ENCODE measurements around the gene TMEM108. TPM values are rescaled to one million over a fixed set of nuclear protein-coding genes. Genes with fewer than 3 reads are reported as not detected.

Gene TMEM108
- total and polyA plus RNA-seq, 2 experiments from 2014 or later: 7.4 to 15.3 TPM

GRCh38 chr3:133162265-133162664 is 124.1 kb downstream of the TMEM108 start (continued):
- TF ChIP-seq, protein P1, sequence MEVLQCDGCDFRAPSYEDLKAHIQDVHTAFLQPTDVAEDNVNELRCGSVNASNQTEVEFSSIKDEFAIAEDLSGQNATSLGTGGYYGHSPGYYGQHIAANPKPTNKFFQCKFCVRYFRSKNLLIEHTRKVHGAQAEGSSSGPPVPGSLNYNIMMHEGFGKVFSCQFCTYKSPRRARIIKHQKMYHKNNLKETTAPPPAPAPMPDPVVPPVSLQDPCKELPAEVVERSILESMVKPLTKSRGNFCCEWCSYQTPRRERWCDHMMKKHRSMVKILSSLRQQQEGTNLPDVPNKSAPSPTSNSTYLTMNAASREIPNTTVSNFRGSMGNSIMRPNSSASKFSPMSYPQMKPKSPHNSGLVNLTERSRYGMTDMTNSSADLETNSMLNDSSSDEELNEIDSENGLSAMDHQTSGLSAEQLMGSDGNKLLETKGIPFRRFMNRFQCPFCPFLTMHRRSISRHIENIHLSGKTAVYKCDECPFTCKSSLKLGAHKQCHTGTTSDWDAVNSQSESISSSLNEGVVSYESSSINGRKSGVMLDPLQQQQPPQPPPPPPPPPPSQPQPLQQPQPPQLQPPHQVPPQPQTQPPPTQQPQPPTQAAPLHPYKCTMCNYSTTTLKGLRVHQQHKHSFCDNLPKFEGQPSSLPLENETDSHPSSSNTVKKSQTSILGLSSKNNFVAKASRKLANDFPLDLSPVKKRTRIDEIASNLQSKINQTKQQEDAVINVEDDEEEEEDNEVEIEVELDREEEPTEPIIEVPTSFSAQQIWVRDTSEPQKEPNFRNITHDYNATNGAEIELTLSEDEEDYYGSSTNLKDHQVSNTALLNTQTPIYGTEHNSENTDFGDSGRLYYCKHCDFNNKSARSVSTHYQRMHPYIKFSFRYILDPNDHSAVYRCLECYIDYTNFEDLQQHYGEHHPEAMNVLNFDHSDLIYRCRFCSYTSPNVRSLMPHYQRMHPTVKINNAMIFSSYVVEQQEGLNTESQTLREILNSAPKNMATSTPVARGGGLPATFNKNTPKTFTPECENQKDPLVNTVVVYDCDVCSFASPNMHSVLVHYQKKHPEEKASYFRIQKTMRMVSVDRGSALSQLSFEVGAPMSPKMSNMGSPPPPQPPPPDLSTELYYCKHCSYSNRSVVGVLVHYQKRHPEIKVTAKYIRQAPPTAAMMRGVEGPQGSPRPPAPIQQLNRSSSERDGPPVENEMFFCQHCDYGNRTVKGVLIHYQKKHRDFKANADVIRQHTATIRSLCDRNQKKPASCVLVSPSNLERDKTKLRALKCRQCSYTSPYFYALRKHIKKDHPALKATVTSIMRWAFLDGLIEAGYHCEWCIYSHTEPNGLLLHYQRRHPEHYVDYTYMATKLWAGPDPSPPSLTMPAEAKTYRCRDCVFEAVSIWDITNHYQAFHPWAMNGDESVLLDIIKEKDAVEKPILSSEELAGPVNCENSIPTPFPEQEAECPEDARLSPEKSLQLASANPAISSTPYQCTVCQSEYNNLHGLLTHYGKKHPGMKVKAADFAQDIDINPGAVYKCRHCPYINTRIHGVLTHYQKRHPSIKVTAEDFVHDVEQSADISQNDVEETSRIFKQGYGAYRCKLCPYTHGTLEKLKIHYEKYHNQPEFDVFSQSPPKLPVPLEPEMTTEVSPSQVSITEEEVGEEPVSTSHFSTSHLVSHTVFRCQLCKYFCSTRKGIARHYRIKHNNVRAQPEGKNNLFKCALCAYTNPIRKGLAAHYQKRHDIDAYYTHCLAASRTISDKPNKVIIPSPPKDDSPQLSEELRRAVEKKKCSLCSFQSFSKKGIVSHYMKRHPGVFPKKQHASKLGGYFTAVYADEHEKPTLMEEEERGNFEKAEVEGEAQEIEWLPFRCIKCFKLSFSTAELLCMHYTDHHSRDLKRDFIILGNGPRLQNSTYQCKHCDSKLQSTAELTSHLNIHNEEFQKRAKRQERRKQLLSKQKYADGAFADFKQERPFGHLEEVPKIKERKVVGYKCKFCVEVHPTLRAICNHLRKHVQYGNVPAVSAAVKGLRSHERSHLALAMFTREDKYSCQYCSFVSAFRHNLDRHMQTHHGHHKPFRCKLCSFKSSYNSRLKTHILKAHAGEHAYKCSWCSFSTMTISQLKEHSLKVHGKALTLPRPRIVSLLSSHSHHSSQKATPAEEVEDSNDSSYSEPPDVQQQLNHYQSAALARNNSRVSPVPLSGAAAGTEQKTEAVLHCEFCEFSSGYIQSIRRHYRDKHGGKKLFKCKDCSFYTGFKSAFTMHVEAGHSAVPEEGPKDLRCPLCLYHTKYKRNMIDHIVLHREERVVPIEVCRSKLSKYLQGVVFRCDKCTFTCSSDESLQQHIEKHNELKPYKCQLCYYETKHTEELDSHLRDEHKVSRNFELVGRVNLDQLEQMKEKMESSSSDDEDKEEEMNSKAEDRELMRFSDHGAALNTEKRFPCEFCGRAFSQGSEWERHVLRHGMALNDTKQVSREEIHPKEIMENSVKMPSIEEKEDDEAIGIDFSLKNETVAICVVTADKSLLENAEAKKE (CRISPR knock-in tag; IDR thresholded peaks at IDR 0.05): no peak

GRCh38 chr3:133162670-133163305 is 124.6 kb downstream of the TMEM108 start:
- Mint-ChIP-seq H3K27me3 (ENCODE audit: insufficient read depth, low read depth, poor library complexity) (peaks cover 1% of the 10 kb centered on the region), H3K36me3 (ENCODE audit: low read depth) (peaks cover 20% of the 10 kb centered on the region), H3K9me3 (peaks cover 20% of the 10 kb centered on the region), H3K4me1 (no peaks in the 10 kb centered on the region; the same call in 2 of the 3 replicates), H3K4me3 (no peak overlapping the region), H3K27ac (no peak overlapping the region)
- Histone ChIP-seq H3F3A (replicated peaks; ENCODE audit: low read depth) (no peaks in the 10 kb centered on the region), H3K9me2 (ENCODE audit: insufficient read depth) (no peaks in the 10 kb centered on the region), H3K27ac (ENCODE audit: low read depth) (no peak overlapping the region), H3K4me2 (no peak overlapping the region), H2AFZ (no peak overlapping the region), H4K20me1 (replicated peaks; ENCODE audit: insufficient read depth) (no peaks in the 10 kb centered on the region), H3K36me3 (ENCODE audit: insufficient read depth) (no peaks in the 10 kb centered on the region), H3K79me2 (replicated peaks; ENCODE audit: insufficient read depth) (no peaks in the 10 kb centered on the region; the same call in 1 of the 2 replicates), H3K4me1 (ENCODE audit: insufficient read depth) (no peaks in the 10 kb centered on the region), H3K27me3 (ENCODE audit: insufficient read depth) (no peaks in the 10 kb centered on the region), H3K4me3 (no peak overlapping the region)
- no peak for TF ChIP-seq JUNB (IDR thresholded peaks at IDR 0.05; ENCODE audit: unreplicated experiment)
- TF ChIP-seq STAT1 (IDR thresholded peaks at IDR 0.05; ENCODE audit: unreplicated experiment): no peak
- no peak for TF ChIP-seq EZH2 (IDR thresholded peaks at IDR 0.05; ENCODE audit: low read depth, unreplicated experiment)
- no peak for TF ChIP-seq CREB1 (CRISPR knock-in tag; IDR thresholded peaks at IDR 0.05; ENCODE audit: low read depth)
- TF ChIP-seq EZH2phosphoT487 (IDR thresholded peaks at IDR 0.05; ENCODE audit: unreplicated experiment): no peak
- TF ChIP-seq, protein P2, sequence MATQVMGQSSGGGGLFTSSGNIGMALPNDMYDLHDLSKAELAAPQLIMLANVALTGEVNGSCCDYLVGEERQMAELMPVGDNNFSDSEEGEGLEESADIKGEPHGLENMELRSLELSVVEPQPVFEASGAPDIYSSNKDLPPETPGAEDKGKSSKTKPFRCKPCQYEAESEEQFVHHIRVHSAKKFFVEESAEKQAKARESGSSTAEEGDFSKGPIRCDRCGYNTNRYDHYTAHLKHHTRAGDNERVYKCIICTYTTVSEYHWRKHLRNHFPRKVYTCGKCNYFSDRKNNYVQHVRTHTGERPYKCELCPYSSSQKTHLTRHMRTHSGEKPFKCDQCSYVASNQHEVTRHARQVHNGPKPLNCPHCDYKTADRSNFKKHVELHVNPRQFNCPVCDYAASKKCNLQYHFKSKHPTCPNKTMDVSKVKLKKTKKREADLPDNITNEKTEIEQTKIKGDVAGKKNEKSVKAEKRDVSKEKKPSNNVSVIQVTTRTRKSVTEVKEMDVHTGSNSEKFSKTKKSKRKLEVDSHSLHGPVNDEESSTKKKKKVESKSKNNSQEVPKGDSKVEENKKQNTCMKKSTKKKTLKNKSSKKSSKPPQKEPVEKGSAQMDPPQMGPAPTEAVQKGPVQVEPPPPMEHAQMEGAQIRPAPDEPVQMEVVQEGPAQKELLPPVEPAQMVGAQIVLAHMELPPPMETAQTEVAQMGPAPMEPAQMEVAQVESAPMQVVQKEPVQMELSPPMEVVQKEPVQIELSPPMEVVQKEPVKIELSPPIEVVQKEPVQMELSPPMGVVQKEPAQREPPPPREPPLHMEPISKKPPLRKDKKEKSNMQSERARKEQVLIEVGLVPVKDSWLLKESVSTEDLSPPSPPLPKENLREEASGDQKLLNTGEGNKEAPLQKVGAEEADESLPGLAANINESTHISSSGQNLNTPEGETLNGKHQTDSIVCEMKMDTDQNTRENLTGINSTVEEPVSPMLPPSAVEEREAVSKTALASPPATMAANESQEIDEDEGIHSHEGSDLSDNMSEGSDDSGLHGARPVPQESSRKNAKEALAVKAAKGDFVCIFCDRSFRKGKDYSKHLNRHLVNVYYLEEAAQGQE (IDR thresholded peaks at IDR 0.05; ENCODE audit: unreplicated experiment): no peak
- TF ChIP-seq CTCF (conservative IDR thresholded peaks at IDR 0.05; ENCODE audit: low read depth in 2 of 2): no peak
- TF ChIP-seq NANOG (IDR thresholded peaks at IDR 0.05; ENCODE audit: borderline replicate concordance): no peak
- TF ChIP-seq, protein P3, sequence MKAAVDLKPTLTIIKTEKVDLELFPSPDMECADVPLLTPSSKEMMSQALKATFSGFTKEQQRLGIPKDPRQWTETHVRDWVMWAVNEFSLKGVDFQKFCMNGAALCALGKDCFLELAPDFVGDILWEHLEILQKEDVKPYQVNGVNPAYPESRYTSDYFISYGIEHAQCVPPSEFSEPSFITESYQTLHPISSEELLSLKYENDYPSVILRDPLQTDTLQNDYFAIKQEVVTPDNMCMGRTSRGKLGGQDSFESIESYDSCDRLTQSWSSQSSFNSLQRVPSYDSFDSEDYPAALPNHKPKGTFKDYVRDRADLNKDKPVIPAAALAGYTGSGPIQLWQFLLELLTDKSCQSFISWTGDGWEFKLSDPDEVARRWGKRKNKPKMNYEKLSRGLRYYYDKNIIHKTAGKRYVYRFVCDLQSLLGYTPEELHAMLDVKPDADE (IDR thresholded peaks at IDR 0.05): no peak
- no peak for TF ChIP-seq ZNF114 (CRISPR knock-in tag; IDR thresholded peaks at IDR 0.05)
- no peak for ATAC-seq
- no peak for DNase-seq (ENCODE audit: low spot score)
